Spleen (tissue), 11 donors: ENCODE data around the gene ASB6. TPM values are rescaled to one million over a fixed set of nuclear protein-coding genes. Genes with fewer than 3 reads are reported as not detected.

Source experiments
- DNase-seq: peaks from one replicate; pipeline ENCODE4 v3.0.0-alpha.2; 2020
- H3K27ac ChIP-seq, 8 donors: fragments of 200-600 bp; sonication (generic) in 7 of 8; 1 replicate in 4 of 8; 2 replicates in 4 of 8; pipeline versions ENCODE4 v1.5.0 to v1.8.0; 2016 to 2021; ENCODE audit warnings: inconsistent platforms in 4 of 8, mild to moderate bottlenecking in 4 of 8, moderate library complexity in 1 of 8
- H3K27me3 ChIP-seq, 7 donors: fragments of 200-600 bp; sonication (generic) in 6 of 7; replicated peaks in 1 of 7; 1 replicate in 4 of 7; 2 replicates in 3 of 7; pipeline versions ENCODE4 v1.5.0 to v1.8.0; 2016 to 2021; ENCODE audit warnings: inconsistent platforms in 3 of 7, mild to moderate bottlenecking in 1 of 7
- H3K36me3 ChIP-seq, 6 donors: fragments of 200-600 bp; sonication (generic) in 5 of 6; 1 replicate in 4 of 6; 2 replicates in 2 of 6; pipeline versions ENCODE4 v1.5.0 to v1.8.0; 2016 to 2021; ENCODE audit warnings: inconsistent platforms in 2 of 6
- H3K4me1 ChIP-seq, 6 donors: fragments of 200-600 bp; sonication (generic) in 5 of 6; 1 replicate in 3 of 6; 2 replicates in 3 of 6; pipeline versions ENCODE4 v1.5.0 to v1.8.0; 2016 to 2021; ENCODE audit warnings: inconsistent platforms in 3 of 6
- H3K4me3 ChIP-seq, 8 donors: fragments of 200-600 bp; sonication (generic) in 7 of 8; 1 replicate in 4 of 8; 2 replicates in 4 of 8; pipeline versions ENCODE4 v1.5.0 to v1.8.0; 2016 to 2021; ENCODE audit warnings: inconsistent platforms in 4 of 8, mild to moderate bottlenecking in 4 of 8, moderate library complexity in 2 of 8
- H3K9me3 ChIP-seq, 8 donors: fragments of 200-600 bp; sonication (generic) in 7 of 8; 1 replicate in 4 of 8; 2 replicates in 4 of 8; pipeline versions ENCODE4 v1.5.0 to v1.8.0; 2016 to 2021; ENCODE audit warnings: inconsistent platforms in 4 of 8
- POLR2A ChIP-seq, 3 donors: fragments of 450-650 bp; IDR thresholded peaks; one replicate each; pipeline ENCODE4 v1.5.1; 2017; ENCODE audit warnings: antibody characterized with exemption in 3 of 3, mild to moderate bottlenecking in 1 of 3
- POLR2AphosphoS5 ChIP-seq, 3 donors: sonication (generic); formaldehyde crosslinking; IDR thresholded peaks; one replicate each; pipeline ENCODE4 v1.5.1; 2017; ENCODE audit warnings: antibody characterized with exemption in 3 of 3
- WGBS, 5 donors: extraction: QIAGEN DNeasy Blood & Tissue Kit in 3 of 5; methylation state at CpG; one replicate each; pipeline versions ENCODE4 v1.1.5 to v1.1.7; 2013 to 2018; 5-methylcytosine and 5-hydroxymethylcytosine counted together
- intact Hi-C: fragments of 100-400 bp; cut with DNase I; formaldehyde crosslinking; loops from one replicate; pipeline ENCODE4 v1.15.0; 2023; ENCODE audit warnings: low total_unique reads
- polyA plus RNA-seq, 3 donors: library from polyadenylated mRNA; stranded (reverse); fragments of 200-250 nt; gene quantifications; one replicate each; pipeline ENCODE4 v1.2.1, GENCODE V29; 2013
- total RNA-seq, 7 donors: library from RNA; depleted of rRNA in 3 of 7; stranded (reverse); fragments of >200 nt in 3 of 7; fragmentation: NEBNext Ultra II Directional in 4 of 7; extraction: Animal tissue kit (Norgen Biotek cat#: 25700) in 4 of 7; gene quantifications; one replicate each; pipeline versions ENCODE4 v1.1.0 to v1.2.1, GENCODE V29; 2016 to 2021
- TF ChIP-seq, protein P1 (sequence below), 11 experiments: fragments of 200-600 bp in 7 of 11; fragments of 450-650 bp in 4 of 11; sonication (generic) in 4 of 11; IDR thresholded peaks in 8 of 11; conservative IDR thresholded peaks in 3 of 11; 1 replicate in 7 of 11; 2 replicates in 4 of 11; pipeline versions ENCODE4 v1.4.0 to v1.8.0; 2016 to 2021; ENCODE audit warnings: antibody characterized with exemption in 11 of 11, inconsistent platforms in 4 of 11, mild to moderate bottlenecking in 1 of 11
- donor health status: healthy with polysubstance abuse.
- donor health status: DM: no; HTN: no; CAD: no; lungs with moderate emphysema.
- donor health status: DM: no; HTN: no; CAD: no.
- donor health status: Bipolar disorder and iron deficiency.
- donor health status: healthy.
- donor health status: DM: no; HTN: no; CAD: no.
- donor health status: DM: yes; HTN: yes; CAD: no.

ASB6 gene
- total and polyA plus RNA-seq, 10 donors = 11.5 to 30.8 (median 21.3) TPM

- Histone ChIP-seq H3K4me1 (peaks cover 15 to 72% (median 48%) of the 10 kb centered on the region in 6 donors), H3K4me3 (peak overlapping the region in 6 of 8 donors; percentile 74 to 98 (median 94)), H3K27me3 (no peaks in the 10 kb centered on the region), H3K36me3 (peaks cover 0 to 47% (median 41%) of the 10 kb centered on the region in 6 donors), H3K27ac (peak overlapping the region in 1 of 8 donors; percentile 18), H3K9me3 (no peaks in the 10 kb centered on the region)
- intact Hi-C loops = loop anchor here (10.0 kb wide), 1 partner anchor 145 kb away; no protein-coding TSS in a partner anchor
- 72 to 88% (median 81%) methylated on average over 16 to 25 of the region's 25 CpGs for WGBS, 5 donors
- TF ChIP-seq POLR2A (IDR thresholded peaks at IDR 0.05) (no peak), POLR2AphosphoS5 (IDR thresholded peaks at IDR 0.05) (peak in 1 of 3 donors; percentile 61)
- TF ChIP-seq, protein P1, sequence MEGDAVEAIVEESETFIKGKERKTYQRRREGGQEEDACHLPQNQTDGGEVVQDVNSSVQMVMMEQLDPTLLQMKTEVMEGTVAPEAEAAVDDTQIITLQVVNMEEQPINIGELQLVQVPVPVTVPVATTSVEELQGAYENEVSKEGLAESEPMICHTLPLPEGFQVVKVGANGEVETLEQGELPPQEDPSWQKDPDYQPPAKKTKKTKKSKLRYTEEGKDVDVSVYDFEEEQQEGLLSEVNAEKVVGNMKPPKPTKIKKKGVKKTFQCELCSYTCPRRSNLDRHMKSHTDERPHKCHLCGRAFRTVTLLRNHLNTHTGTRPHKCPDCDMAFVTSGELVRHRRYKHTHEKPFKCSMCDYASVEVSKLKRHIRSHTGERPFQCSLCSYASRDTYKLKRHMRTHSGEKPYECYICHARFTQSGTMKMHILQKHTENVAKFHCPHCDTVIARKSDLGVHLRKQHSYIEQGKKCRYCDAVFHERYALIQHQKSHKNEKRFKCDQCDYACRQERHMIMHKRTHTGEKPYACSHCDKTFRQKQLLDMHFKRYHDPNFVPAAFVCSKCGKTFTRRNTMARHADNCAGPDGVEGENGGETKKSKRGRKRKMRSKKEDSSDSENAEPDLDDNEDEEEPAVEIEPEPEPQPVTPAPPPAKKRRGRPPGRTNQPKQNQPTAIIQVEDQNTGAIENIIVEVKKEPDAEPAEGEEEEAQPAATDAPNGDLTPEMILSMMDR (IDR thresholded peaks at IDR 0.05 in 8 of 11, conservative IDR thresholded peaks at IDR 0.05 in 3 of 11) = no peak
- DNase-seq = no peak
These were observed 1.7 kb downstream of the ASB6 start for GRCh38 chr9:129640086-129640870.

- Histone ChIP-seq H3K27ac (peak overlapping the region in 1 of 8 donors; percentile 18), H3K9me3 (no peaks in the 10 kb centered on the region), H3K4me3 (no peak overlapping the region), H3K4me1 (peaks cover 15 to 78% (median 51%) of the 10 kb centered on the region in 6 donors), H3K36me3 (peaks cover 0 to 53% (median 46%) of the 10 kb centered on the region in 6 donors), H3K27me3 (no peaks in the 10 kb centered on the region)
- no peak for TF ChIP-seq POLR2A (IDR thresholded peaks at IDR 0.05)
- TF ChIP-seq POLR2AphosphoS5 (IDR thresholded peaks at IDR 0.05) = no peak
- TF ChIP-seq, protein P1 (IDR thresholded peaks at IDR 0.05 in 8 of 11, conservative IDR thresholded peaks at IDR 0.05 in 3 of 11) = no peak
- WGBS, 5 donors = 72 to 88% (median 86%) methylated on average over 9 to 12 of the region's 12 CpGs
- intact Hi-C loops = loop anchor here (10.0 kb wide), 1 partner anchor 145 kb away; no protein-coding TSS in a partner anchor
- no peak for DNase-seq
These were observed 2.2 kb downstream of the ASB6 start for GRCh38 chr9:129639756-129640085.

- H3K9me3 ChIP-seq = no peaks in the 10 kb centered on the region
- H3K36me3 ChIP-seq = peaks cover 0 to 59% (median 52%) of the 10 kb centered on the region in 6 donors
- WGBS, 5 donors = 94 to 100% (median 95%) methylated on average over 4 to 17 of the region's 17 CpGs
These were observed 2.8 kb downstream of the ASB6 start for GRCh38 chr9:129639034-129639630.

GRCh38 chr9:129637673-129638439 is 4.1 kb downstream of the ASB6 start:
- H3K9me3 ChIP-seq = no peaks in the 10 kb centered on the region
- H3K27ac ChIP-seq = peak overlapping the region in 5 of 8 donors; percentile 49 to 67 (median 58)
- intact Hi-C loops = no loop called here
- WGBS, 5 donors = 71 to 84% (median 77%) methylated on average over 24 to 29 of the region's 29 CpGs
- DNase-seq = no peak
- H3K36me3 ChIP-seq = peaks cover 0 to 71% (median 65%) of the 10 kb centered on the region in 6 donors
- TF ChIP-seq POLR2A (IDR thresholded peaks at IDR 0.05) (no peak), POLR2AphosphoS5 (IDR thresholded peaks at IDR 0.05) (peak in 2 of 3 donors; percentile 28 to 78)
- TF ChIP-seq, protein P1 (IDR thresholded peaks at IDR 0.05 in 8 of 11, conservative IDR thresholded peaks at IDR 0.05 in 3 of 11) = no peak
- no peaks in the 10 kb centered on the region for H3K27me3 ChIP-seq
- no peak overlapping the region for H3K4me3 ChIP-seq
- H3K4me1 ChIP-seq = peaks cover 15 to 92% (median 55%) of the 10 kb centered on the region in 6 donors

More at GRCh38 chr9:129639034-129639630, 2.8 kb downstream of the ASB6 start:
- no peak for DNase-seq
- Histone ChIP-seq H3K4me1 (peaks cover 15 to 81% (median 52%) of the 10 kb centered on the region in 6 donors), H3K27me3 (no peaks in the 10 kb centered on the region), H3K4me3 (no peak overlapping the region), H3K27ac (no peak overlapping the region)
- TF ChIP-seq POLR2AphosphoS5 (IDR thresholded peaks at IDR 0.05) (peak; percentile 4 to 80 (median 46)), POLR2A (IDR thresholded peaks at IDR 0.05) (no peak)
- intact Hi-C loops = no loop called here
